Nephron progenitor cell (in vitro differentiated cells): ENCODE measurements around the gene CDKN2B-AS1.

Source experiments
- DNase-seq: peaks from one replicate; pipeline ENCODE4 v3.0.0; 2021
- H3K27ac Mint-ChIP-seq: 2 replicates; pipeline ENCODE4 v1.8.0; 2021; ENCODE audit warnings: mild to moderate bottlenecking, moderate library complexity, mixed read lengths
- H3K27me3 Mint-ChIP-seq: 2 replicates; pipeline ENCODE4 v1.8.0; 2021; ENCODE audit warnings: mild to moderate bottlenecking, low read depth, mixed read lengths; ENCODE audit not compliant: poor library complexity
- H3K36me3 Mint-ChIP-seq: 2 replicates; pipeline ENCODE4 v1.8.0; 2021; ENCODE audit warnings: low read depth, mixed read lengths
- H3K4me1 Mint-ChIP-seq: 2 replicates; pipeline ENCODE4 v1.8.0; 2021; ENCODE audit warnings: mixed read lengths
- H3K4me3 Mint-ChIP-seq: 2 replicates; pipeline ENCODE4 v1.8.0; 2021; ENCODE audit warnings: mild to moderate bottlenecking, moderate library complexity, mixed read lengths
- H3K9me3 Mint-ChIP-seq: 2 replicates; pipeline ENCODE4 v1.8.0; 2021; ENCODE audit warnings: mild to moderate bottlenecking, moderate library complexity, mixed read lengths
- CTCF ChIP-seq: fragments of 200-600 bp; sonication (generic); IDR thresholded peaks from 2 replicates; pipeline ENCODE4 v1.5.0; 2021; ENCODE audit warnings: antibody characterized with exemption

The CDKN2B-AS1 gene

GRCh38 chr9:22143799-22144625, 149.4 kb downstream of the CDKN2B-AS1 start:
- no peak overlapping the region for H3K4me3 Mint-ChIP-seq
- no peaks in the 10 kb centered on the region for H3K9me3 Mint-ChIP-seq
- no peak for DNase-seq
- no peaks in the 10 kb centered on the region for H3K4me1 Mint-ChIP-seq
- no peaks in the 10 kb centered on the region for H3K36me3 Mint-ChIP-seq
- H3K27ac Mint-ChIP-seq = no peak overlapping the region
- TF ChIP-seq CTCF = no peak
- H3K27me3 Mint-ChIP-seq = peaks cover 4% of the 10 kb centered on the region

- no peaks in the 10 kb centered on the region for H3K36me3 Mint-ChIP-seq
- TF ChIP-seq CTCF = no peak
- DNase-seq = no peak
Observed at GRCh38 chr9:22146604-22147003, 152.0 kb downstream of the CDKN2B-AS1 start.

GRCh38 chr9:22147813-22148527, 153.4 kb downstream of the CDKN2B-AS1 start:
- TF ChIP-seq CTCF = no peak
- H3K27ac Mint-ChIP-seq = no peak overlapping the region
- H3K9me3 Mint-ChIP-seq = no peaks in the 10 kb centered on the region

More at GRCh38 chr9:22146604-22147003, 152.0 kb downstream of the CDKN2B-AS1 start:
- Mint-ChIP-seq H3K4me1 (no peaks in the 10 kb centered on the region), H3K4me3 (no peak overlapping the region), H3K27ac (no peak overlapping the region), H3K27me3 (peaks cover 4% of the 10 kb centered on the region), H3K9me3 (no peaks in the 10 kb centered on the region)

GRCh38 chr9:22148528-22148875, 153.9 kb downstream of the CDKN2B-AS1 start:
- Mint-ChIP-seq H3K4me3 (no peak overlapping the region), H3K36me3 (no peaks in the 10 kb centered on the region), H3K4me1 (no peaks in the 10 kb centered on the region), H3K27ac (no peak overlapping the region), H3K9me3 (no peaks in the 10 kb centered on the region), H3K27me3 (peaks cover 4% of the 10 kb centered on the region)
- no peak for DNase-seq
- no peak for TF ChIP-seq CTCF

More at GRCh38 chr9:22147813-22148527, 153.4 kb downstream of the CDKN2B-AS1 start:
- H3K4me3 Mint-ChIP-seq = no peak overlapping the region
- H3K4me1 Mint-ChIP-seq = no peaks in the 10 kb centered on the region
- DNase-seq = no peak
- H3K27me3 Mint-ChIP-seq = peaks cover 4% of the 10 kb centered on the region
- no peaks in the 10 kb centered on the region for H3K36me3 Mint-ChIP-seq

GRCh38 chr9:22148876-22149637, 154.5 kb downstream of the CDKN2B-AS1 start:
- Mint-ChIP-seq H3K4me1 (no peaks in the 10 kb centered on the region), H3K27ac (no peak overlapping the region), H3K4me3 (no peak overlapping the region), H3K9me3 (no peaks in the 10 kb centered on the region), H3K36me3 (no peaks in the 10 kb centered on the region), H3K27me3 (peaks cover 4% of the 10 kb centered on the region)
- TF ChIP-seq CTCF = no peak
- no peak for DNase-seq
